ENCODE results near the gene CCDC30. TPM values are rescaled to one million over a fixed set of nuclear protein-coding genes. Genes with fewer than 3 reads are reported as not detected.

CCDC30 gene
- total and polyA plus RNA-seq, 9 of the 15 experiments (the other 6 are each of a cell fraction or from before 2014, with no cell fraction given), result 0.05 to 0.91 (median 0.24) TPM

DNA sequence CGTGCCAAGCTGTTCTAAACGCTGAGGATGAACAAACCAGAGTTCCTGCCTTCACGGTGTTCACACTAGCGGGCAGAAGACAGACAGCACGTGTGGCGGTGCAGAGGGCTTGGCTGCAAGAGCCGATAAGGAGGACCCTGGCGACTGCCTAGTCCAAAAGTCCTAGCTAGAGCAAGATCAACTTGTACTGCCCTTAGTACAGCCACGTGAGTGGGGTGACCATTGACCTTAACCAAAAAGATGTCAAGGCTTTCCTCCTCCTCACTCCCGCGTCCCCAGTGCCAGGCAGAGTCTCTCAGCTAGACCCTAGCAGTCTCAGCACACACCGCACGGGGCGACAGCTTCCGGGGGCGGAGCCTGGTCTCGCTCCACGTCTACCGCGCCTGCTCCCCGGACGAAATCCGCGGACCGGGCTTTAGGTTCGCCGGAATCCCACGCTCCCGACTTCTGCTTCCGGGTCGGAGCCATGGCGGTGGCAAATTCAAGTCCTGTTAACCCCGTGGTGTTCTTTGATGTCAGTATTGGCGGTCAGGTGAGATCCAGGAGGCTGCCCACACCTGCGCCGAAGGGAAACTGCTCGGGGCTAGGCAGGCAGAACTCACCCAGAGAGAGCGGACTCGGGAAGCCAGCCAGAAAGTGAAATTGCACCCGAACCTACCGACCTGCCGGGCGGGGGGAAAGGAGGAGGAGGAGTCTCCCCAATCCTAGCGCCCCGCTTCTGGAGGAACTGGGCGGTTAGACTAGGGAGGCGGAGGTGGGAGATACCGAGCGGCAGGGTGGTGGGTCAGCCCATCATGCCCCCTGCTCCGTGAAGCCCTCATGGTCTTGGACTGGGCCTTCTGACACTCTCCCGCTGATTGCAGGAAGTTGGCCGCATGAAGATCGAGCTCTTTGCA, 195.1 kb downstream of the CCDC30 start, which contains the start of gene PPIH (continued):
- no peak for TF ChIP-seq MCM7 (IDR thresholded peaks at IDR 0.05)
- peak; percentile 95 for TF ChIP-seq RBBP5 (IDR thresholded peaks at IDR 0.05; ENCODE audit: borderline replicate concordance, insufficient read depth, low read length, poor library complexity, severe bottlenecking)
- no peak for TF ChIP-seq SMARCA5 (IDR thresholded peaks at IDR 0.05)
- TF ChIP-seq MTA3 (IDR thresholded peaks at IDR 0.05; ENCODE audit: borderline replicate concordance), result peak; percentile 89; the same call in 1 of the 2 replicates
- TF ChIP-seq, protein P1, sequence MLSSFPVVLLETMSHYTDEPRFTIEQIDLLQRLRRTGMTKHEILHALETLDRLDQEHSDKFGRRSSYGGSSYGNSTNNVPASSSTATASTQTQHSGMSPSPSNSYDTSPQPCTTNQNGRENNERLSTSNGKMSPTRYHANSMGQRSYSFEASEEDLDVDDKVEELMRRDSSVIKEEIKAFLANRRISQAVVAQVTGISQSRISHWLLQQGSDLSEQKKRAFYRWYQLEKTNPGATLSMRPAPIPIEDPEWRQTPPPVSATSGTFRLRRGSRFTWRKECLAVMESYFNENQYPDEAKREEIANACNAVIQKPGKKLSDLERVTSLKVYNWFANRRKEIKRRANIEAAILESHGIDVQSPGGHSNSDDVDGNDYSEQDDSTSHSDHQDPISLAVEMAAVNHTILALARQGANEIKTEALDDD (IDR thresholded peaks at IDR 0.05), result peak; percentile 65; the same call in 1 of the 2 replicates
- TF ChIP-seq, protein P2, sequence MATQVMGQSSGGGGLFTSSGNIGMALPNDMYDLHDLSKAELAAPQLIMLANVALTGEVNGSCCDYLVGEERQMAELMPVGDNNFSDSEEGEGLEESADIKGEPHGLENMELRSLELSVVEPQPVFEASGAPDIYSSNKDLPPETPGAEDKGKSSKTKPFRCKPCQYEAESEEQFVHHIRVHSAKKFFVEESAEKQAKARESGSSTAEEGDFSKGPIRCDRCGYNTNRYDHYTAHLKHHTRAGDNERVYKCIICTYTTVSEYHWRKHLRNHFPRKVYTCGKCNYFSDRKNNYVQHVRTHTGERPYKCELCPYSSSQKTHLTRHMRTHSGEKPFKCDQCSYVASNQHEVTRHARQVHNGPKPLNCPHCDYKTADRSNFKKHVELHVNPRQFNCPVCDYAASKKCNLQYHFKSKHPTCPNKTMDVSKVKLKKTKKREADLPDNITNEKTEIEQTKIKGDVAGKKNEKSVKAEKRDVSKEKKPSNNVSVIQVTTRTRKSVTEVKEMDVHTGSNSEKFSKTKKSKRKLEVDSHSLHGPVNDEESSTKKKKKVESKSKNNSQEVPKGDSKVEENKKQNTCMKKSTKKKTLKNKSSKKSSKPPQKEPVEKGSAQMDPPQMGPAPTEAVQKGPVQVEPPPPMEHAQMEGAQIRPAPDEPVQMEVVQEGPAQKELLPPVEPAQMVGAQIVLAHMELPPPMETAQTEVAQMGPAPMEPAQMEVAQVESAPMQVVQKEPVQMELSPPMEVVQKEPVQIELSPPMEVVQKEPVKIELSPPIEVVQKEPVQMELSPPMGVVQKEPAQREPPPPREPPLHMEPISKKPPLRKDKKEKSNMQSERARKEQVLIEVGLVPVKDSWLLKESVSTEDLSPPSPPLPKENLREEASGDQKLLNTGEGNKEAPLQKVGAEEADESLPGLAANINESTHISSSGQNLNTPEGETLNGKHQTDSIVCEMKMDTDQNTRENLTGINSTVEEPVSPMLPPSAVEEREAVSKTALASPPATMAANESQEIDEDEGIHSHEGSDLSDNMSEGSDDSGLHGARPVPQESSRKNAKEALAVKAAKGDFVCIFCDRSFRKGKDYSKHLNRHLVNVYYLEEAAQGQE (IDR thresholded peaks at IDR 0.05; ENCODE audit: borderline replicate concordance), result no peak
- TF ChIP-seq, protein P2 (CRISPR knock-in tag; IDR thresholded peaks at IDR 0.05; ENCODE audit: low read depth), result peak; percentile 54; the same call in 1 of the 2 replicates
- peak; percentile 71 for TF ChIP-seq MYNN (IDR thresholded peaks at IDR 0.05)
- TF ChIP-seq MYNN (CRISPR knock-in tag; IDR thresholded peaks at IDR 0.05), result no peak
- peak; percentile 99 for TF ChIP-seq GABPB1 (CRISPR knock-in tag; IDR thresholded peaks at IDR 0.05)
- TF ChIP-seq FOXA3 (CRISPR knock-in tag; conservative IDR thresholded peaks at IDR 0.05 in 1 of 2, IDR thresholded peaks at IDR 0.05 in 1 of 2), result peak in 1 of 2 experiments; percentile 40; a peak in 1 of 4 replicates
- TF ChIP-seq, protein P3, sequence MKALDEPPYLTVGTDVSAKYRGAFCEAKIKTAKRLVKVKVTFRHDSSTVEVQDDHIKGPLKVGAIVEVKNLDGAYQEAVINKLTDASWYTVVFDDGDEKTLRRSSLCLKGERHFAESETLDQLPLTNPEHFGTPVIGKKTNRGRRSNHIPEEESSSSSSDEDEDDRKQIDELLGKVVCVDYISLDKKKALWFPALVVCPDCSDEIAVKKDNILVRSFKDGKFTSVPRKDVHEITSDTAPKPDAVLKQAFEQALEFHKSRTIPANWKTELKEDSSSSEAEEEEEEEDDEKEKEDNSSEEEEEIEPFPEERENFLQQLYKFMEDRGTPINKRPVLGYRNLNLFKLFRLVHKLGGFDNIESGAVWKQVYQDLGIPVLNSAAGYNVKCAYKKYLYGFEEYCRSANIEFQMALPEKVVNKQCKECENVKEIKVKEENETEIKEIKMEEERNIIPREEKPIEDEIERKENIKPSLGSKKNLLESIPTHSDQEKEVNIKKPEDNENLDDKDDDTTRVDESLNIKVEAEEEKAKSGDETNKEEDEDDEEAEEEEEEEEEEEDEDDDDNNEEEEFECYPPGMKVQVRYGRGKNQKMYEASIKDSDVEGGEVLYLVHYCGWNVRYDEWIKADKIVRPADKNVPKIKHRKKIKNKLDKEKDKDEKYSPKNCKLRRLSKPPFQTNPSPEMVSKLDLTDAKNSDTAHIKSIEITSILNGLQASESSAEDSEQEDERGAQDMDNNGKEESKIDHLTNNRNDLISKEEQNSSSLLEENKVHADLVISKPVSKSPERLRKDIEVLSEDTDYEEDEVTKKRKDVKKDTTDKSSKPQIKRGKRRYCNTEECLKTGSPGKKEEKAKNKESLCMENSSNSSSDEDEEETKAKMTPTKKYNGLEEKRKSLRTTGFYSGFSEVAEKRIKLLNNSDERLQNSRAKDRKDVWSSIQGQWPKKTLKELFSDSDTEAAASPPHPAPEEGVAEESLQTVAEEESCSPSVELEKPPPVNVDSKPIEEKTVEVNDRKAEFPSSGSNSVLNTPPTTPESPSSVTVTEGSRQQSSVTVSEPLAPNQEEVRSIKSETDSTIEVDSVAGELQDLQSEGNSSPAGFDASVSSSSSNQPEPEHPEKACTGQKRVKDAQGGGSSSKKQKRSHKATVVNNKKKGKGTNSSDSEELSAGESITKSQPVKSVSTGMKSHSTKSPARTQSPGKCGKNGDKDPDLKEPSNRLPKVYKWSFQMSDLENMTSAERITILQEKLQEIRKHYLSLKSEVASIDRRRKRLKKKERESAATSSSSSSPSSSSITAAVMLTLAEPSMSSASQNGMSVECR (CRISPR knock-in tag; IDR thresholded peaks at IDR 0.05), result peak; percentile 97
